GM18858 (cell line): ENCODE results near the gene STMN3.

ENCODE experiments used
- ATAC-seq: cut with Tn5 transposase; IDR thresholded peaks from one replicate; pipeline ENCODE4 v1.9.1; 2021; ENCODE audit not compliant: unreplicated experiment

Gene STMN3

GRCh38 chr20:63653041-63653973 lies at the start of gene STMN3:
Gene STMN3, minus strand, starts transcription at chr20:63653424. Its CDS starts 79 bp downstream, at chr20:63653345.
- no peak for ATAC-seq

- no peak for ATAC-seq
Observed at GRCh38 chr20:63702036-63702665, 48.9 kb upstream of the STMN3 start.

- no peak for ATAC-seq
Observed at GRCh38 chr20:63701329-63702035, 48.3 kb upstream of the STMN3 start.

GRCh38 chr20:63701051-63701328 lies 47.8 kb upstream of the STMN3 start:
- no peak for ATAC-seq

GRCh38 chr20:63700199-63701050 lies 47.2 kb upstream of the STMN3 start:
- ATAC-seq: no peak

- no peak for ATAC-seq
Observed at GRCh38 chr20:63699466-63700198, 46.4 kb upstream of the STMN3 start.

- no peak for ATAC-seq
Observed at GRCh38 chr20:63698739-63699465, 45.7 kb upstream of the STMN3 start.

- no peak for ATAC-seq
Observed at GRCh38 chr20:63697868-63698545, 44.8 kb upstream of the STMN3 start.

GRCh38 chr20:63697357-63697867 lies 44.2 kb upstream of the STMN3 start:
- no peak for ATAC-seq

- ATAC-seq: no peak
Observed at GRCh38 chr20:63696628-63697356, 43.6 kb upstream of the STMN3 start, which contains the start of gene TNFRSF6B. Gene TNFRSF6B, plus strand, starts transcription at chr20:63696652. Its CDS starts 116 bp downstream, at chr20:63696768.

- no peak for ATAC-seq
Observed at GRCh38 chr20:63696306-63696627, 43.0 kb upstream of the STMN3 start.

- ATAC-seq: no peak
Observed at GRCh38 chr20:63695424-63696305, 42.4 kb upstream of the STMN3 start.

- ATAC-seq: no peak
Observed at GRCh38 chr20:63694584-63695423, 41.6 kb upstream of the STMN3 start.

GRCh38 chr20:63693733-63694583 lies 40.7 kb upstream of the STMN3 start:
- no peak for ATAC-seq

GRCh38 chr20:63693083-63693732 lies 40.0 kb upstream of the STMN3 start:
- ATAC-seq: no peak
